Cardiac fibroblast (primary cell): ENCODE measurements around the gene CNGB1.
A peak's percentile ranks its signal among the peaks of the same experiment; 100 is the strongest.

Experiments
- DNase-seq, 2 donors: peaks; one replicate each; pipeline versions ENCODE4 v3.0.0 to v3.0.0-alpha.2; 2010; ENCODE audit warnings: low read depth in 2 of 2
- H3K4me3 ChIP-seq, 2 donors: replicated peaks in 1 of 2; 1 replicate in 1 of 2; 2 replicates in 1 of 2; pipeline ENCODE4 v1.5.1; 2011; ENCODE audit warnings: low read depth in 2 of 2, low read length in 2 of 2, mild to moderate bottlenecking in 2 of 2, moderate library complexity in 1 of 2
- CTCF ChIP-seq: IDR thresholded peaks from one replicate; pipeline ENCODE4 v1.5.1; 2011; ENCODE audit warnings: low read depth, mild to moderate bottlenecking, low read length, inconsistent platforms

The CNGB1 gene

DNA sequence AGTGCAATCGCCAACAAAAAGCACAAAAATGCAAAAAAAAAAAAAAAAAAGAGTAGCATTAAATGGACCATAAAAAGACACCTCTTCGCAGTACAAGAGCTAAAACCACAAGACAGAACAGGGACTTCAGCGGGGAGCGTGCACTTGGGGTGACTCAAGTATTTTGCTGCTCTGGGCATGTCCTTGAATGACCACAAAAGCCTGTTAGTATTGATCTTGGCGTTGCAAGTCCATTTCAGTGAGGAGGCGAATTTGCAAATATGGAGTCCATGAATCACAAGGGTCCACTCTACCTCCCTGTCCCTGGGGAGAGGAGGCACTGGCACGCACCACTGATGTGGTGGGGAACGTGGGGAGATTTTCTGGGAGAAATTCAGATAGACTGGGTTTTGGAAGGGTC, 78.9 kb downstream of the CNGB1 start:
- no peak overlapping the region for H3K4me3 ChIP-seq

DNA sequence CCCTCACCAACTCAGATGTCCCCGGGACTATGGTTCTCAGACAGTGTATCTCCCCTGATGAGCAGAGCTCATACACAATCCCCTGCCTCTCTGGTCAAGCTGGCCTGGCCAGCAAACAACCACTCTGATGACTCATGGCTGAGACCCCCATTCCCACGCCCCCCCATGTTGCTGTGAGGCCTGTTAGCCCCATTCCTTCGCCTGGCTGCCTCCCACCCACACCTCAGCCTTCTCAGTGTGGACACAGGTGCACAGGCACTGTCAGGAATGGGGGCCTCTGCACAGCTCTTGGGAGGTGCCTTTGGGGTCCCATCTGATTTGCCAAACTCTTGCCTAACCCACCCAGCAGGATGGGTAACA, 80.2 kb downstream of the CNGB1 start:
- DNase-seq = no peak
- TF ChIP-seq CTCF = no peak

More for the DNA sequence above, 78.9 kb downstream of the CNGB1 start:
- peak in 1 of 2 donors; percentile 98 for DNase-seq
- no peak for TF ChIP-seq CTCF

GRCh38 chr16:57889960-57890751, 80.8 kb downstream of the CNGB1 start:
- TF ChIP-seq CTCF = no peak
- peak; percentile 69 to 84 for DNase-seq
- no peak overlapping the region for H3K4me3 ChIP-seq

More for the DNA sequence above, 80.2 kb downstream of the CNGB1 start:
- H3K4me3 ChIP-seq = no peak overlapping the region

DNA sequence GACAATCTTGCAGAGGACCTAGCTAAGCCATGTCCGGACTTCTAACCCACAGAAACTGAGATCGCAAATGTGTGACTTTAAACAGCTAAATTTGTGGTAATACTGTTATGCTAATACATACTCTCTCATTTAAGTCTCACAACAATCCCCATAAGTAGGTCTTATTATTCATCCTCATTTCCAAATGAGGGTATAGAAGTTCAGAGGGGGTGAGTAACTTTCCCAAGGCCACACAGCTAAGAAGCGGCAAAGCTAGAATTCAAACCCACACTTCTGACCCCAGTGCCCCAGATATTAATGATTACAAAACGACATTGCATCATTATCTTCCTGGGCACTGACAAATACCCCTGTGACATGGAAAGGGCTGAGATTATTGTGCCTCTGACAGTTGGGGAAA, 81.4 kb downstream of the CNGB1 start:
- TF ChIP-seq CTCF = no peak

DNA sequence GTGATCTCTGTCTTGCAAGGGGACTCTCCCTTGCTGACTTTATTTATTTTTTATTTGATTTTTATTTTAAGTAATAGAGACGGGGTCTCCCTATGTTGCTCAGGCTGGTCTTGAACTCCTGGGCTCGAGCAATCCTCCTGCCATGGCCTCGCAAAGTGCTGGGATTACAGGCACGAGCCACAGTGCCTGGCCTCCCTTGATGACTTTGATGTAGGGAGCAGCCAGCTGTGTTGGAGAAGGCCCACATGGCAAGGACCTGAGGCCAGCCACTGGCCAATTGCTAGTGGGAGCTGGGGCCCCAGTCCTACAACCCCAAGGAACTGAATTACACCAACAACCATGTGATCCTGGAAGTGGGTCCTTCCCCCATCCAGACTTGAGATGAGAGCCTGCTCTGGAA, 81.8 kb downstream of the CNGB1 start:
- no peak for TF ChIP-seq CTCF
- no peak for DNase-seq
- no peak overlapping the region for H3K4me3 ChIP-seq

More for the DNA sequence above, 81.4 kb downstream of the CNGB1 start:
- DNase-seq = no peak
- no peak overlapping the region for H3K4me3 ChIP-seq

GRCh38 chr16:57888128-57888527, 82.8 kb downstream of the CNGB1 start:
- no peak for TF ChIP-seq CTCF
- H3K4me3 ChIP-seq = no peak overlapping the region
- no peak for DNase-seq

GRCh38 chr16:57887711-57888110, 83.2 kb downstream of the CNGB1 start:
- TF ChIP-seq CTCF = no peak
- no peak overlapping the region for H3K4me3 ChIP-seq
- no peak for DNase-seq
